HG03442 (cell line): ENCODE results near the gene PRDX1.

ENCODE experiments used
- ATAC-seq: cut with Tn5 transposase; IDR thresholded peaks from one replicate; pipeline ENCODE4 v1.9.1; 2021; ENCODE audit warnings: mild to moderate bottlenecking, moderate library complexity; ENCODE audit not compliant: unreplicated experiment

Gene PRDX1

DNA sequence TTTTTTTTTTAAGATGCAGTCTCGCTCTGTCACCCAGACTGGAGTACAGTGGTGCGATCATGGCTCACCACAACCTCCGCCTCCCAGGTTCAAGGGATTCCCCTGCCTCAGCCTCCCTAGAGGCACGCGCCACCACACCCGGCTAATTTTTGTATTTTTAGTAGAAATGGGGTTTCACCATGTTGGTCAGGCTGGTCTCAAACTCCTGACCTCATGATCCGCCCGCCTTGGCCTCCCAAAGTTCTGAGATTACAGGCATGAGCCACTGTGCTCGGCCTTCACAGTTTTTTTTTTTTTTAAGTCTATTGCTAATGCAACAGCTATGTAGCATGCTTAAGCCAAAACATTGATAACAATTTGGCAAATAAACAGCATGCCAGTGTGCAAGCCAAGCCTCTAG lies 54.3 kb downstream of the PRDX1 start:
- peak; percentile 50 for ATAC-seq

- no peak for ATAC-seq
These were observed 56.4 kb downstream of the PRDX1 start for GRCh38 chr1:45465277-45465676.
